DMS53 (cell line): ENCODE measurements around the gene ZNF346.
A peak's percentile ranks its signal among the peaks of the same experiment; 100 is the strongest.
"Not testable (repeated sequence)": the region's sequence is repeated elsewhere in the genome, so short reads cannot be mapped to it uniquely, and the experiment has no call there.

Experiments used
- DNase-seq: peaks from one replicate; lab custom pipeline; 2025; lab: John Stamatoyannopoulos, UW

Gene ZNF346, protein sequence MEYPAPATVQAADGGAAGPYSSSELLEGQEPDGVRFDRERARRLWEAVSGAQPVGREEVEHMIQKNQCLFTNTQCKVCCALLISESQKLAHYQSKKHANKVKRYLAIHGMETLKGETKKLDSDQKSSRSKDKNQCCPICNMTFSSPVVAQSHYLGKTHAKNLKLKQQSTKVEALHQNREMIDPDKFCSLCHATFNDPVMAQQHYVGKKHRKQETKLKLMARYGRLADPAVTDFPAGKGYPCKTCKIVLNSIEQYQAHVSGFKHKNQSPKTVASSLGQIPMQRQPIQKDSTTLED

DNA sequence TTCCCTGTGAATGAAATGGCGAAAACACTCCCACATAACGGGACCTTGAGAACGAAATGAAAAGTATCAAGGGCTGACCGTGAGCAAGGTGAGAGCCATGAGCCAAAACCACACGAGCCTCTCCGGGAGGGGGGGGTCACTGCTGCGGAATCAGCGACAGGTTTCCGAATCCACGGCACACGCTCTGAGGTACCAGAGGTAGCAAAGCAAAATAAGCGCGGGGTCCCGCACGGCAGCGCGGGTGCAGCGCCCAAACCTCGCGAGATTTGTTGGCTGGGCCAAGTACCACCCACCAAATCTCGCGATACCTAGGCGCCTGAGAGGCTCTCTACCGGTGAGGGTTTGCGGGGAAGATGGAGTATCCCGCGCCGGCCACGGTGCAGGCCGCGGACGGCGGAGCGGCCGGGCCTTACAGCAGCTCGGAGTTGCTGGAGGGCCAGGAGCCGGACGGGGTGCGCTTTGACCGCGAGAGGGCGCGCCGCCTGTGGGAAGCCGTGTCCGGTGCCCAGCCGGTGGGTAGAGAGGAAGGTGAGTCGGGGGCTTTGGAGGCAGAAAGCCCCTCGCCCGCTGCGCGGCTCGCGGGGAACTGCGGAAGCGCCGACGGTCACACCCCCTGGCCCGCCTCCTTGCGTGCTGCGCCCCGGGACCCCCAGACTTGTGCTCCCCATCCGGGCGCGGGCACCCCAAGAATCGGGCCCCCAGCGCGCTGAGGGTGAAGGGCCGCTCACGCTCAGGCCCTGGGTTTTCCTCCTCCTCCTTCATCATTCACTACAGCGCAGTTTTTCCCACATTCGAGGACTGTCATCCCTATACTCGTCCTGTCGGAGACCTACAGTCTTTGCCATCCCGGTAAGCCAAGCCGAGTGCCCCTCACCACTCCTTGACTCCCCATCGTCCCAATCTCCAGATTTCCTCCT is at the start of gene ZNF346:
ZNF346 (plus strand) TSS at position 311 of the 917 bp plus-strand sequence; CDS start at position 354, 43 bp downstream.
- peak; percentile 98 for DNase-seq

DNA sequence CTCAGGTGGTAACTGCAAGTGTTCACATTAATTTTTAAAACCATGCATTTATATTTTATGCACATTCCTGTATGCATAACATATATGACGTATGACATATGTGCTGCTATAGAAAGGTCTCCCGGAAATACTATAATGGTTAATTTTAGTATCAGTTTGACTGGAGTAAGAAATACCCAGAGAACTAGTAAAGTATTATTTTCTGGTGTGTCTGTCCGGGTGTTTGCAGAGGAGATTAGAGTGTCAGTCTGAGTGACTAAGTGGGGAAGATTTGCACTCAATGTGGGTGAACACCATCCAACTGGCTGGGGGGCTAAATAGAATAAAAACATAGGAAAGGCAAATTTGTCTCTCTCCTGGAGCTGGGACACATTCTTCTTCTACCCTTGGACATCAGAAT is 42.8 kb upstream of the ZNF346 start:
- no peak for DNase-seq

DNA sequence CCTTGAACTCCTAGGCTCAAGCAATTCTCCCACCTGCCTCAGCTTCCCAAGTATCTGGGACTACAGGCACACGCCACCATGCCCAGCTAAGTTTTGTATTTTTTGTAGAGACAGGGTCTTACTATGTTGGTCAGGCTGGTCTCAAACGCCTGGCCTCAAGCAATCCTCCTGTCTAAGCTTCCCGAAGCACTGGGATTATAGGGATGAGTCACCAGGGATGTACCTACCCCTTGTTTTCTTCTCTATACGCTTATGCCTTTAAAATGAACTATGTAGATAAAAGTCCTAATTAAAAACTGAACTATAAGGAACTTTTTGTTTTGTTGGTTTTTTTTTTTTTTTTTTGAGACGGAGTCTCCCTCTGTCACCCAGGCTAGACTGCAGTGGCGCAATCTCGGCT is 41.7 kb upstream of the ZNF346 start:
- no peak for DNase-seq

DNA sequence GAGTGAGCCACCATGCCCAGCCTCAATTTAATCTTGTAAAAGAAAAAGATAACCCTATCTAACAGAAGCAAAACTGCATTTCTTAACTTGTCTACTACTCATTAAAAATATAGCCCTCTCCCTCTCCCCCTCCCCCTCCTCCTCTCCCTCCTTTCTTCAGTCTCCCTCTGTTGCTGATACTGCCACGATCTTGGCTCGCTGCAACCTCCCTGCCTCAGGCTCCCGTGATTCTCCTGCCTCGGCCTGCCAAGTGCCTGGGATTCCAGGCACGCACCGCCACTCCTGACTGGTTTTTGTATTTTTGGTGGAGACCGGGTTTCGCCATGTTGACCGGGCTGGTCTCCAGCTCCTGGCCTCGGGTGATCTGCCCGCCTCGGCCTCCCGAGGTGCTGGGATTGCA is 39.4 kb upstream of the ZNF346 start:
- DNase-seq: not testable (repeated sequence)

DNA sequence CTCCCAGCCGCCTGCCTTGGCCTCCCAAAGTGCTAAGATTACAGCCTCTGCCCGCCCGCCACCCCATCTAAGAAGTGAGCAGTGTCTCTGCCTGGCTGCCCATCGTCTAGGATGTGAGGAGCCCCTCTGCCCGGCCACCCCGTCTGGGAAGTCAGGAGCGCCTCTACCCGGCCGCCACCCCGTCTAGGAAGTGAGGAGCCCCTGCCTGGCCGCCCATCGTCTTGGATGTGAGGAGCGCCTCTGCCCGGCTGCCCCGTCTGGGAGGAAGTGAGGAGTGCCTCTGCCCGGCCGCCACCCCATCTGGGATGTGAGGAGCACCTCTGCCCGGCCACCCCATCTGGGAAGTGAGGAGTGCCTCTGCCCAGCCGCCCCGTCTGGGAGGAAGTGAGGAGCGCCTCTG is 38.9 kb upstream of the ZNF346 start:
- not testable (repeated sequence) for DNase-seq

DNA sequence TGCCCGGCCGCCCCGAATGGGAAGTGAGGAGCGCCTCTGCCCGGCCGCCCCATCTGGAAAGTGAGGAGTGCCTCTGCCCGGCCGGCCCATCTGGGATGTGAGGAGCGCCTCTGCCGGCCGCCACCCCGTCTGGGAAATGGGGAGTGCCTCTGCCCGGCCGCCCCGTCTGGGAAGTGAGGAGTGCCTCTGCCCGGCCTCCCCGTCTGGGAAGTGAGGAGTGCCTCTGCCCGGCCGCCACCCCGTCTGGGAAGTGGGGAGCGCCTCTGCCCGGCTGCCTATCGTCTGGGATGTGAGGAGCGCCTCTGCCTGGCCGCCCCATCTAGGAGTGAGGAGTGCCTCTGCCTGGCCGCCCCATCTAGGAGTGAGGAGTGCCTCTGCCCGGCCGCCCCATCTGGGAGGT is 38.3 kb upstream of the ZNF346 start:
- DNase-seq: not testable (repeated sequence)

DNA sequence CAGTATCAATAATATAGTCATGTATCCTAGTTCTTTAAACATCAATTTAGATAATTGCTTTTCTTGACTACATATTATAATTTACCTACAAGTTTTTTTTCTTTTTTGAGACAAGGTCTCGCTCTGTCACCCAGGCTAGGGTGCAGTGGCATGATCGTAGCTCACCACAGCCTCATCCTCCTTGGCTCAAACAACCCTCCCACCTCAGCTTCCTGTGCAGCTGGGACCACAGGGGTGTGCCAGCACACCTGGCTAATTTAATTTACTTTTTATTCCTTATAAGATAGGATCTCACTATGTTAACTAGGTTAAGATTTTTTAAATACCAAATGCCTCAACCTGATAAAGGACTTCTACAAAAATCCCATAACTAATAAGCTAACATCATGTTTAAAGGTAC is 37.0 kb upstream of the ZNF346 start:
- no peak for DNase-seq

DNA sequence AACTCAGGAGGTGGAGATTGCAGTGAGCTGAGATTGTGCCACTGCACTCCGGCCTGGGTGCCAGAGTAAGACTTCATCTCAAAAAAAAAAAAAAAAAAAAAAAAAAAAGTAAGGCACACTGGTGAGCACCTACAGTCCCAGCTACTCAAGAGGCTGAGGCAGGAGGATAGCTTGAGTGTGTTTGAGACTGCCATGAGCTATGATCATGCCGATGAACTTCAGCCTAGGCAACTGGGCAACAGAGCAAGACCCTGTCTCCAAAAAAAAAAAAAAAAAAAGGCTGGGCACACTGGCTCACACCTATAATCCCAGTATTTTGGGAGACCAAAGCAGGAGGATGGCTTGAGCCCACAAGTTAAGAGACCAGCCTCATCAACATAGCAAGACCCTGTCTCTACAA is 36.2 kb upstream of the ZNF346 start:
- DNase-seq: no peak

DNA sequence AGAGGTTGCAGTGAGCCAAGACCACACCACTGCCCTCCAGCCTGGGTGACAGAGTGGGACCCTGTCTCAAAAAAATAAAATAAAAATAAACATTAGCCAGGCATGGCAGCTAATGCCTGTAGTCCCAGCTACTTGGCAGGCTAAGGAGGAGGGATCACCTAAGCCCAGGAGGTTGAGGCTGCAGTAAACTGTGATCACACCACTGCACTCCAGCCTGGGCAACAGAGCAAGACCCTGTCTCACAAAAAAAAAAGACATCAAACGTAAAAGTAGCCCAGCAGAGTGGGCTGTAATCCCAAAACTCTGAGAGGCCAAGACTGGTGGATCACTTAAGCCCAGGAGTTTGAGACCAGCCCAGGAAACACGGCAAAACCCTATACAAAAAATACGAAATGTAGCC is 34.9 kb upstream of the ZNF346 start:
- DNase-seq: no peak

DNA sequence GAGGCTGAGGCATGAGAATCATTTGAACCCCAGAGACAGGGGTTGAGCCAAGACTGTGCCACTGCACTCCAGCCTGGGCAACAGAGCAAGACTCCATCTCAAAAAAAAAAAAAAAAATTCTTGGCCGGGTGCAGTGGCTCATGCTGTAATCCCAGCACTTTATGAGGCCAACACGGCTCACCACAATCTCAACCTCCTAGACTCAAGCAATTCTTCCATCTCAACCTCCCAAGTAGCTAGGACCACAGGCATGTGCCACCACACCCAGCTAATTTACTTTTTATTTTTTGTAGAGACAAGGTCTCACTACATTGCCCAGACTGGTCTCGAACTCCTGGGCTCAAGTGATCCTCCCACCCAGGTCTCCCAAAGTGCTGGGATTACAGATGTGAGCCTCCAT is 29.4 kb upstream of the ZNF346 start:
- DNase-seq: not testable (repeated sequence)

DNA sequence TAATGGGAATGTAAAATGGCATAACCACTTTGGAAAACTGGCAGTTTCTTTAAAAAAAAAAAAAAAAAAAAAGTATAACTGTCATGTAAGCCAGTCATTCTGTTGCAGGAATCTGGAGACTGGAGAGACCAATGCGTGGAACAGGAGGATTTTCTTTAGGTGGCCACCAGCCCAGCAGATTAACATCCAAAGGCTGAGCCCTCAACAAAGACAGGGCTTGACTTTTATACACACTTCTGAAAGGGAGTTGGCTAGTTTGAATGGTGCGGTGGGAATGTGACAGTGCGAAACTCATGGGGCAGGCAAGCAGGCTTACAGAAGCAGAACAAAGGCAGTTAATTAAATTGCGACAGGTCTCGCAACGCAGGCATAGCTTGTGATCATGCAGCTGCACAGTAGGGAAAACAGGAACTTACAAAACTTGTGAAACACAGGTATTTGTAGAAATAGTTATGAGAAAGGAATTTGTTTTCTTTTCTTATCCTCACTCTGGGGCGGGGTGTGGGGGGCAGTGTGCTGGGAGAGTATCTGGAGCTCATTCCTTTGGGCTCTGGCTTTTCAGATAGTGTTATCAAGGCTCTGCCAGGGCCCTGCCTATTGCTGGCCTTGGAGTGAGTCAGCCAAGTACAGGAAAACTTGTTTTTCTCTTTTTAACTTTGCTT is 27.9 kb upstream of the ZNF346 start:
- no peak for DNase-seq

DNA sequence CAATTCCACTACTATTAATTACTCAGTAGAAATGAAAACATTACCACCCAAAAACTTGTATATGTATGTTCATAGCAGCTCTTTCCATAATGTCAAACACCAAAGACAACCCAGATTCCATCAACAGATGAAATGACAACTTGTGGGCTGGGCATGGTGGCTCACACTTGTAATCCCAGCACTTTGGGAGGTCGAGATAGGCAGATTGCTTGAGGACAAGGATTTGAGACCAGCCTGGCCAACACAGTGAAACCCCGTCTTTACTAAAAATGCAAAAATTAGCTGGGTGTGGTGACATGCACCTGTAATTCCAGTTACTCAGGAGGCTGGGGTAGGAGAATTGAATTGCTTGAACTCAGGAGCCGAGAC is 27.4 kb upstream of the ZNF346 start:
- no peak for DNase-seq

DNA sequence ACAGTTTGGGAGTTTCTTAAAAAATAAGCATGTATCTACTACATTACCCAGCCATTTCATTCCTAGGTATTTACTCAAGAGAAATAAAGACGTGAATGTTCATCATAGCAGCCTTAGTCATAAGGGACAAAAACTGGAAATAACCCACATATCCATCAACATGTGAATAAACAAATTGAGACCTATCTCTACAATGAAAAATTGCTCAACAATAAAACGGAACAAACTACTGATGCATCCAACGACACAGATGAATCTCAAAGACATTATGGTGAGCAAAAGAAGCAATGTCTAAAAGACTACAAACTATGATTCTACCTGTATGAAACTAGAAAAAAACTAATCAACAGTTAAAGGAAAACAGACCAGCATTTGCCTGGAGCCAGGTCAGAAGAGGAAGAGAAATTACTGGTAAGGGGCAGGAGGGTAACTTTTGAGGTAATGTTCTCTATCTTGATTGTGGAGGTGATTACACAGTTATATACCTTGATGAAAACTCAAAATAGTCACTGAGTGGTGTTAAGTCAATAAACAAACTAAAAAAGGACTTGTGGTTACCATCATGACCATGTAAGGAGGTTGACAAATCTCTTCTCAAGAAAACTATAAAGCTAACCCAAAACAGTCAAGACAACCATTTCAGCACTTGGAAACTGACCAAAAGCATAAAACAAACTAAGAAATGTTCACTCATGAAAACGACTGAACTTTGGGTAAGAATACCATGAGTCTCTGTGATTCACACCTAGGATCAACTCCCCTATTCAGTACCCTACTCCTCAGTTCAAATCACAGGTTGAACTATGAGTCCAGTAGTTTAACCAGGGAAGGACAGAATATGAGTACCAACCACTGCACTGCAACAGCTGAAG is 26.4 kb upstream of the ZNF346 start:
- DNase-seq: no peak

DNA sequence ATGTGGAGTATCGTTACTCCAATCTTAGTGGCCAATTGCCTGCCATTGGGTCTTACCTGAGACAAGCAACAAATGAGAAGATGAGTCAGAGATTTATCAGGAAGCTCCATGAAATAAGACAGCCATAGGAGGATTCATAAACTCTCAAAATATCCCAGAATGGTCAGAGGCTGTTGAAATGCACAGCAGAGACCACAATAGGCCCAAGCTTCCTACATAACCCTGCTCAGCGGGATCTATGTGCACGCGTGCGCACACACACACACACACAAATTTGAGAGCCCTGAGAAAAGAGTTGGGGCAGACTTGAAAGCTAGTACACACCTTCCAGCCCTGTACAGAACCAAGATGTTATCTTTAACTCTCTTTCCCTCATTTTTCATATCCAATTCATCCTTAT is 25.7 kb upstream of the ZNF346 start:
- DNase-seq: no peak

DNA sequence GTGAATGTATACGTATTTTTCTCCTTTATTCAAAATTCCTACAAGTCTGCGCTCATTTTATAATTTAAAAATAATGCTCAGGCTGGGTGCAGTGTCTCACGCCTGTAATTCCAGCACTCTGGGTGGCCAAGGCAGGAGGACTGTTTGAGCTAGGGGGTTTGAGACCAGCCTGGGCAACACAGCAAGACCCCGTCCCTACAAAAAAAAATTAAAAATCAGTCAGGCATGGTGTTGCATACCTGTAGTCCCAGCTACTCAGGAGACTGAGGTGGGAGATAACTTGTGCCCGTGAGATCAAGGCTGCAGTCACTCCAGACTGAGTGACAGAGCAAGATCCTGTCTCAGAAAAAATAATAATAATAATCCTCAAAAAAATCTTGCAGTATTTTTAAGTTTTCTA is 23.7 kb upstream of the ZNF346 start:
- DNase-seq: no peak

DNA sequence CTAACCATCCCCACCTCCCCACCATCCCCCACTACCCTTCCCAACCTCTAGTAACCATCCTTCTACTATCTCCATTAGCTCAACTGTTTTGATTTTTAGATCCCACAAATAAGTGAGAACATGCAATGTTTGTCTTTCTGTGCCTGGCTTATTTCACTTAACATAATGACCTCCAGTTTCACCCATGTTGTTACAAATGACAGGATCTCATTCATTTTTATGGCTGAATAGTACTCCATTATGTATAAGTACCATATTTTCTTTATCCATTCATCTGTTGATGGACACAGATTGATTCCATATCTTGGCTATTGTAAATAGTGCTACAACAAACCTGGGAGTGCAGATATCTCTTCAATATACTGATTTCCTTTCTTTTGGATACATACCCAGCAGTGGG is 23.0 kb upstream of the ZNF346 start:
- not testable (repeated sequence) for DNase-seq

DNA sequence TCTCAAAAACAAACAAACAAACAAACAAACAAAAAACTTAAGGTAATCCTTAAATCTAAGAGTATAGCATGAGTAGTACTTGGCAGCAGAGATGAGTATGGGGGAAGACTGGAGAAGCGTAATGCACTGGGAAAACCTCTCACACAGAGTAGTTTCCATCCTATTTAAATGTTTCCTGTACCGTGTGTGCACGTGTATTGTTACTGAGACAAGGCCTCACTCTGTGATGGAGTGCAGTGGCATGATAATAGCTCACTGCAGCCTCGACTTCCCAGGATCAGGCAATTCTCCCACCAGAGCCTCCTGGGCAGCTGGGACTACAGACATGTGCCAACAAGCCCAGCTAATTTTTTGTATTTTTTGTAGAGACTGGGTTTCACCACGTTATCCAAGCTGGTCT is 18.8 kb upstream of the ZNF346 start:
- DNase-seq: no peak

DNA sequence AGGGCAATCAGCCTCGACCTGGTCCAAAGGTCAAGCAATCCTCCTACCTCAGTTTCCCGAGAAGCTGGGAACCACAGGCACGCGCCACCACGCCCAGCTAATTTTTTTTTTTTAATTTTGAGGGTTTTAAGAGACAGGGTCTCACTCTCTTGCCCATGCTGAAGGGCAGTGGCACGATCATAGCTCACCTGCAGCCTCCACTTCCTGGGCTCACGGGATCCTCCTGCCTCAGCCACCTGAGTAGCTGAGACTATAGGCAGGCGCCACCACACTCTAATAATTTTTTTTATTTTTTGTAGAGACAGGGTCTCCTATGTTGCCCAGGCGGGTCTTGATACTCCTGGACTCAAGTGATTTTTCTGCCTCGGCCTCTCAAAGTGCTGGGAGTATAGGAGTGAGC is 17.5 kb upstream of the ZNF346 start:
- no peak for DNase-seq

DNA sequence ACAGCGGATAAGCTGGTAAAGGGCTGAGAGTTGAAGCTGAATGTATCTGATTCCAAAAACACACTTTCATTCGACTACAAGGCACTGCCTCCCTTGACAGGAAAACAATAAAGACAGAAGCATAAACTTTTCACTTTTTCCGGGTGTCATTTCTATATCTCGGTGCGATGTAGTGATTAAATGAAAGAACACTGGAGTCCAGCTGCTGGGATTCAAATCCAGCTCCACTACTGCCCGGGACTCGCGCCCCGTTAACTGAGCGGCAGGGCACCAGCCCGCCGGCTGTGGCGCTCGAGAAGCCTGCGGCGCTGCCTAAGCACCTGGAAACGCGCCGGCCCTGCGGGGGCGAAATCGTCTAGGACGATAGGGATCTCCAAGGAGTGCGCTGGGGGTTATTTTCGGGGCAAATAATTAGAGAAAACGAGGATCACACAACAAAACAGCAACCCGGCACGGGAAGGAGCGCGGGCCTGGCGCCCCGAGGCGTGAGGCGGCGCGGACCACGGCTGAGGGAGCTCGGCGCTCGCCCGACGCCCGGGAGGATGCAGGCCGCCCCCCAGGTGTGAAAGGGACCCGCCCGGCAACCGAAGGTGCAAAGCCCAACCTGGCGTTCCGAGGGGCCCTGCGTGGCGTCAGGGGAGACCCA is 16.8 kb upstream of the ZNF346 start:
- DNase-seq: peak; percentile 88

DNA sequence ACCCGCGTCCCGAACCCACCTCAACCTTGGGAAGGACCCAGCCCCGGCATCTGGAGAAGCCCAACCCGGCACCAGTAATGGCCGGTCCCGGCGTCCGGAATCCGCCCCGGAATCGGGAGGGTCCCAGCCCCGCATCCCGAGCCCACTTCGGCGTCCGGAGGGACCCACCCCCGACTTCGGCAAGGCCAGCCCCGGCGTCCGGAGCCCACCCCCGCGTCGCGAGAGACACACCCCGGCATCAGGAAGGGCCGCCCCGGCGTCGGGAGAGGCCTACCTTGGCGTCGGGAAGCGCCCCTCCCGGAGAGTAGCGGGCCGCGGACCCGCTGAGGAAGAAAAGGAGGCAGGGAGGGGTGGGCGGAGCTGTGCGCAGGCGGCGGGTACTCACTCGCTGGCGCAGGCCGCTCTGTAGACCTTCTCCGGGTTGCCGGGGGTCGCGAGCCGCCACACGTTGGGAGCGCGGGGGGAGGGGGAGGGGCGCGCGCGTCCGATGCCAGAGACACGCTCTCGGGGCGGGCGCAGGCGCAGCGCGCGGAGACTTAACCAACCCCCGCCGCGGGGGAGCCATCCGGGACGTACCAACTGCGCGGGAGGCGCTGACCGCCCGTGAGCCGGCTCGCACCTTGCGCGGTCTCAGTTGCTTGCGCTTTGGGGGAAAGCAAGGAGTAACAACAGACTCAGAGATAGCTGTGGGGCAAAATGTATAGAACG is 16.1 kb upstream of the ZNF346 start, which contains the start of gene UIMC1:
UIMC1 (minus strand) TSS at position 515 of the 708 bp plus-strand sequence. CDS start 24,164 bp downstream, outside the sequence.
- peak; percentile 99 for DNase-seq

DNA sequence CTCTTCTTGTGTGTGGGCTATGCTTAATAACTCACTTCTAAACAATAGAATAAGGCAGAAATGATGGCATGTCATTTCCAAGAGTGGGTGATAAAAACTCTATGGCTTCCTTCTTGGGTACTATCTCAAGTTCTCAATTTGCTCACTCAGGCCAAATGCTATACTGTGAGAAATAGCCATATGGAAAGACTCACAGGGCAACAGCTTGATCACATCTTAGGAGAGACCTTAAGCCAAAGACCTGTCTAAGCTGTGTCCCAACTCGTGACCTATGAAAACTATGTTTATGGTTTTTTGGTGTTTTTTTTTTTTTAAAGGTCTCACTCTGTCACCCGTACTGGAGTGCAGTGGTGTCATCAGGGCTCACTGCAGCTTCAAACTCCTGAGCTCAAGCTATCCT is 13.8 kb upstream of the ZNF346 start:
- DNase-seq: no peak
